ENCODE results near the gene HNF1A.
A peak's percentile ranks its signal among the peaks of the same experiment; 100 is the strongest.

The HNF1A gene

DNA sequence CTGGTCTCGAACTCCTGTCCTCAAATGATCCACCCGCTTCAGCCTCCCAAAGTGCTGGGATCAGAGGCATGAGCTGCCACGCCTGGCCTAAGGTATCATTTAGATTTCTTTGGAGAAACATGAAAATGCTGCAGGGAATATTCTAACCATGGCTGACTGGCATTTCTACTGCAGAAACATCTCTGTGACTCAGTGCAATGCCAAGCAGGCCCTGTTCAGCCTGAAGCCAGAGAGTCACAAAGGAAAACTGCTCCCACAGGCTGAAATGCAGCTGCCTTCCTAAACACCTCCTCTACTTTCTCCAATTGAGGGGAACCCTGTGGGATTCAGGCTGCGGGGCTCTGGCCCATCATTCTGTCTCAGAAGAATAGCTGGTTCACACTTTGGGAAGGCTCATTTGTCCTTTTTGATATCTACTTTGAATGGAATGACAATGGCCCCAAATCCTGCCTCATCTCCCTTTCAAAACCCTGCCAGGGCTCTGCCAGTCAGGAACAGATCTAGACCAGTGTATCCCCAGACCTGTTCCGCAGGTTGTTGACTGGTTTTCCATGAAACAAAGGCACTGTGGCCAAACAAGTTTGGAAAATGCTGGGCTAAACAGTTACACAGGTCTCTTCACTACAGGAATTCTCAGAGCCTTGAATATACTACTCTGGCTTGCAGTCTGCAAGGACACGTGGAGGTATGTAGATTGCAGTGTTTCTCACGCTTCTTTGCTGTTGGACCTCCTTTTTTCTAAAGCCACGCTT, 30.2 kb downstream of the HNF1A start:
- no peak for DNase-seq (ENCODE audit: low read depth in 2 of 2)

- no peak for DNase-seq (ENCODE audit: low read depth in 2 of 2)
These were observed 31.4 kb downstream of the HNF1A start for GRCh38 chr12:121009741-121010140.

GRCh38 chr12:121010860-121011259, 32.5 kb downstream of the HNF1A start:
- DNase-seq (ENCODE audit: low read depth in 2 of 2), result no peak

DNA sequence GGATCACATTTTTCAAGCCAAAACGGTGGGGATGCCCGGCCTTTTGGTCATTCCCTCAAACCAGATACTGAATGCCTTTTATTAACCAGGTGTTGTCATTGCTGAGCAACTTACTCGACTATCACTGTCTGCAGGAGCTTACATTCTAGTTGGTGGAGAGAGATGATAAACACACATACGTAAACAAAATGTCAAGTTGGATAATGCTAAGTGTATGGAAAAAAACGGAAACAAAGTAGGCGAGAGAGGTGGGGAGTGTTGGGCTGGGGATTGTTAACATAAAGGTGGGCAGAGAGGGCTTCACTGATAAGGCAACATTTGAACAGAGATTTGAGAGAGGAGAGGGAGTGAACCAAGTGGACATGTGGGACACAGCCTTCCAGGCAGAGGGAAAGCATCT, 33.5 kb downstream of the HNF1A start:
- DNase-seq (ENCODE audit: low read depth in 2 of 2), result no peak

GRCh38 chr12:121013715-121014114, 35.4 kb downstream of the HNF1A start:
- DNase-seq (ENCODE audit: low read depth in 2 of 2), result no peak

- DNase-seq (ENCODE audit: low read depth in 2 of 2), result peak; percentile 78 to 81
These were observed 37.8 kb downstream of the HNF1A start, which contains the start of gene C12orf43 for GRCh38 chr12:121015825-121016766. TSS of gene C12orf43 (minus strand) at chr12:121016487. CDS start at chr12:121016474, 13 bp downstream.

- no peak for DNase-seq (ENCODE audit: low read depth in 2 of 2)
These were observed 39.7 kb downstream of the HNF1A start for GRCh38 chr12:121017966-121018491.

DNA sequence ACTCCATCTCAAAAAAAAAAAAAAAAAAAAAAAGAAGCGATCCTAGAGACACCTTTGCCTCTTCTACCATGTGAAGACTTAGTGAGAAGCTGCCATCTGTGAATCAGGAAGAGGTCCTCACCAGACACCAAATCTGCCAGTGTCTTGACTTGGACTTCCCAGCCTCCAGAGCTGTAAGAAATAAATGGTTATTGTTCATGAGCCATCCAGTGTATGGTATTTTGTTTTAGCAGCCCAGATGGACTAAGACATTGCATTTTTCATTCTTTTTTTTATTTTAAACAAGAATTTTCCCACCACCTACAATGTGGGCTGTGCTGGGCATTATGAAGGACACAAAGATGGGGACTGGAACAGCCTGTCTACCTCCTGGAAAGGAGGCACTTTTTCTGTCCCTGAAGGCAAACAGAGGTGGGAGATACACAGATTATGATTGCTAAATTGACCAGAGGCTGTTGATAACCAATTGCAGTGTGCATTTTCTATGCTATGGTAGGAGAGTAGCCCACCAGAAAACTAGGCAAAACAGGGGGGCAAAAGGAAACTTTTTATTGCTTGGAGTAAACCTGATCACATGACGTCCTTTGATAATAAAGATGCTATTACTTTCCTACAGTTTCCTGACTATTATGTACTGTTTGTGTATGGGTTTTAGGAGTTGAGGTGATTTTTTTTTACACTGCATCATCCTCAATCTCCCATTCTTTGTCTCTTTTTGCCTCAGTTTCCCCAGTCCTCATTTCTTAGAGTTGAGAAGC, 40.7 kb downstream of the HNF1A start:
- no peak for DNase-seq (ENCODE audit: low read depth in 2 of 2)

DNA sequence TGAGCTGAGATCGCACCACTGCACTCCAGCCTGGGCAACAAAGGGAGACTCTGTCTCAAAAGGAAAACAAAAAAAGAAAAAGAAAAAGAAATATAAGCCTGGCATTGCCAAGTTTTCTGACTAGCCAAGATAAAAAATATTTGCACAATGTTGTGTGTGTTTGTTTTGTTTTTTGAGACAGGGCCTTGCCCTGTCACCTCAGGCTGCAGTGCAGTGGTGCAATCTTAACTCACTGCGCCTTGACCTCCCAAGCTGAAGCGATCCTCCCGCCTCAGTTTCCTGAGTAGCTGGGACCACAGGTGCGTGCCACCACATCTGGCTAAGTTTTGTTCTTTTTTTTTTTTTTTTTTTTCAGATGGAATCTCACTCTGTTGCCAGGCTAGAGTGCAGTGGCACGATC, 43.4 kb downstream of the HNF1A start:
- DNase-seq (ENCODE audit: low read depth in 2 of 2), result no peak

DNA sequence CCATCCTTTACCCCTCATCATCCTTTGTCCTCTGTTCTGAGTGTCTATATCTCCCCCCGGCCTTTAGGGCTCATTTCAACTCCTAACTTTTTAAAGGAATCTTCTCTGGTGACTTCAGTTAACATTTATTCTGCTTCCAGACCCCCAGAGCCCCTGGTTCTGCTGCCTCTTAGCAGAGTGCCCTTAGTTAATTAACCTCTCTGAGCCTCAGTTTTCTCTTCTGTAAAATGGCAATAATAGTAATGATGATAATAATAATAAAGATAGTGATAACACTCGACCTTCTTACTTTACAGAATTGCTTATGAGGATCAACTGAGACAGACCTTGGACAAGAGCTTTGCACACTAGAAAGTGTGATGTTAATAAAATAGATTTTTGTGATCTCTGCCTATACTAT, 44.4 kb downstream of the HNF1A start:
- no peak for DNase-seq (ENCODE audit: low read depth in 2 of 2)

GRCh38 chr12:121023799-121024198, 45.5 kb downstream of the HNF1A start:
- DNase-seq (ENCODE audit: low read depth in 2 of 2), result no peak

DNA sequence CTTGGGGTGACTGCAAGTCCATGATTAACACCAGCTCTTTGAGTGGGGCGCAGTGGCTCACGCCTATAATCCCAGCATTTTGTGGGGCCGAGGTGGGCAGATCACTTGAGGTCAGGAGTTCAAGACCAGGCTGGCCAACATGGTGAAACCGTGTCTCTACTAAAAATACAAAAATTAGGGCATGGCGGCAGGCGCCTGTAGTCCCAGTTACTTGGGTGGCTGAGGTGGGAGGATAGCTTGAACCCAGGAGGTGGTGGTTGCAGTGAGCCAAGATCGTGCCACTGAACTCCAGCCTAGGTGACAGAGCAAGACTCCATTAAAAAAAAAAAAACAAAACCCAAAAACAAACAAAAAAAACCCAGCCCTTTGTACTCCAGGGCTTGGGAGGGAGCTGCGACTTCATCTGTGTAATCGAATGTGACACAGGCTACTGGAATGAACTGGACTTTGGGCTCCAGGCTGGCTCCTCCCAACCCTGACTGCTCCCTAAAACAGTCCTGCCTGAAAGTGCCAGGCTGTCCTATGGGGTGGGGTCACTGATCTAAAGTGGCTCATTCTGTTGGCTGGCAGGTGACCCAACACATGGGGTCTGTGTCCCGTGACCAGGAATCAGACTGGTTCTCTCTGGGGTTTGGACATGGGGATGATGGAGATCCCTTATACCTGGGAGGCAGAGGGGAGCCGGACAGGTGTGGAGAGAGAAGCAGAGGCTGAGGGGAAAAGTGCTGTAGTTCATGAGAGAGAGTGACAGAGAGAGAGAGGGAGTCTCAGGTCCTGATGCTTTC, 47.3 kb downstream of the HNF1A start:
- DNase-seq (ENCODE audit: low read depth in 2 of 2), result no peak

GRCh38 chr12:121026274-121027045, 48.1 kb downstream of the HNF1A start:
- DNase-seq (ENCODE audit: low read depth in 2 of 2), result no peak

GRCh38 chr12:121030576-121031212, 52.4 kb downstream of the HNF1A start:
- DNase-seq (ENCODE audit: low read depth in 2 of 2), result no peak

DNA sequence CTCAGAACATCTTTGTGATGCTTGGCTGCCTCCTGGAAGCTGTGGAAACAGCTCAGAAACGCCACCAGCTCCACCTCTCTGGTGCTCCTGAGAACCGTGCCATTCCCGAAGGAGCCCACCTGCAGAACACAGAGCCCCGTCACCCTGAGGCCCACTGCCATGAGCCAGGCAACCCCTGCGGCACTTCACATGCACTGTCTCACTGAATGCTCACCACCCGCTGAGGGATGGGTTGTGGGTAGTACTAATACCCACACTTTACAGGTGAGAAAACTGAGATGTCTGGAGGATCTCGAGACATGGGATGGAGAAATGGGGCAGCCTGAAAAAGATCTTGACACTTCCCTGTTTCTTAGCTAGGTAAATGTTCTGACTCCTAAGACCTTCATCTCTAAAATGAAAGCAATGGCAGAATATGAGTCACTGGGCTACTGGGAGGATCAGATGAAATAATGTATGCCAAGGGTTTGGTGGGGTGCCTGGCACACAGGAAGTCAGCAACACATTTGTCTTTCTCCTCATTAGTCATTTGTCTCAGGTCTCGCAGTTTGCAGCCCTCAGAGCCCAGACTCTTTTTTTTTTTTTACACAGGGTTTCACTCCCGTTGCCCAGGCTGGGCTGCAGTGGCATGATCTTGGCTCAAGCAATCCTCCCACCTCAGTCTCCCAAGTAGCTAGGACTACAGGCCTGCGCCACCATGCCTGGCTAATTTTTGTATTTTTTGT, 55.4 kb downstream of the HNF1A start:
- DNase-seq (ENCODE audit: low read depth in 2 of 2), result peak in 1 of 2 donors; percentile 32

DNA sequence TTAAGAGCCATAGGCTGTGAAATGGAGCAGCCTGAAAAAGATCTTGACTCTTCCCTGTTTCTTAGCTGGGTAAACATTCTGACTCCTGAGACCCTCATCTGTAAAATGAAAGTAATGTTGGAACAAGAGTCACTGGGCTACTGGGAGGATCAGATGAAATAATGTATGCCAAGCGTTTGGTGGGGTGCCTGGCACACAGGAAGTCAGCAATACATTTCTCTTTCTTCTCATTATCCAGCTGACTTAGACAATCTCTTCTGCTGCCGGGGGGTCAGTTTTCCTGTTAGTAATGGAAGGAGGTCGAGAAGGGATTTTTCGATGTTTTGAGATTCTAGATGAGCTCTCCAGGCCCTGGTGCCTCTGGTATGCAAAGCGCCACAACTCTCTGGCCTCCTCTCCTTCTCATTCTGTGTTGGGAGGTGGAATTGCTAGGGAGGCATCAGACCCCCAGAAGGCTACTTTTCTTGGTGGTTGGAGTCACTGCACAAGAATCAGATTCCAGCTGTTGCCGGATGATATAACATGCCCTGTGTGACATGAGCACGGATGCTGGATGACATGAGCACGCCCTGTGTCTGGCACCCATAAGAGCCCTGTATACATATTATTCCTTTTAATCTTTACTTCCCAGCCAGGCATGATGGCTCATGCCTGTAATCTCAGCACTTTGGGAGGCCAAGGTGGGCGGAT, 56.4 kb downstream of the HNF1A start:
- DNase-seq (ENCODE audit: low read depth in 2 of 2), result no peak

DNA sequence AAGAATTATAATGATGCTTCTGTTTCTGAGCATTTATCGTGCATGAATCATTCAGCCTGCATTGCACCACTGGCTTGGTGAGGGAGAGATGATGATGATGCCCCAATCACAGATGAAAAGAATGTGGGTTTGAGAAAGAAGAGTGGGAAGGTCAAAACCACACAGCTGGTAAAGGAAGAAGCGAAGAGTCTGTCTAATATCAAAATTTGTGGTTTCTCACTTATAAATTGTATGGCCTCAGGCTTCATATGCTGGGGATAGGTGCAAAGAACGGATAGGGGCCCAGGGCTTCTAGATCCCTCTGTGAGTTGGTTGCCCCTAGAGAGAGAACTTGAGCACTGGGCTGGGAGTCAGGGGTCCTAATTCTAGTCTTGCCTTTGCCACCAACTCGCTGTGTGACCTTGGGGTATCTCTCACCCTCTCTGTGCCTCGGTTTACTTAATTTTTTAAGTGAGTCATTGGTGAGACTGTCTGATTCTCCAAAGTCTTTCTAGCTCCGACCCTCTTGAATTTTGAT, 58.5 kb downstream of the HNF1A start:
- DNase-seq (ENCODE audit: low read depth in 2 of 2), result no peak

All from stimulated activated CD8-positive, alpha-beta memory T cell treated with anti-CD3 and anti-CD28 coated beads, Interleukin-7, amount 100 ng/mL, for 1 hour (primary cell).